AG04450 (cell line): Measurements from ENCODE around the gene SLC17A9. TPM values are rescaled to one million over a fixed set of nuclear protein-coding genes. Genes with fewer than 3 reads are reported as not detected.

ENCODE experiments used
- CTCF ChIA-PET: fragments of 300-600, 350-600 bp; formaldehyde crosslinking; extraction: SDS; loops from one replicate; lab custom pipeline; 2022; ENCODE audit warnings: antibody characterized with exemption, inconsistent platforms; lab: Charles Lee
- POLR2A ChIA-PET: fragments of 350-600 bp; formaldehyde crosslinking; extraction: SDS; loops from one replicate; lab custom pipeline; 2021; ENCODE audit warnings: antibody characterized with exemption, inconsistent platforms; lab: Yijun Ruan, JAX
- DNase-seq: peaks from one replicate; pipeline ENCODE4 v3.0.0-alpha.2; 2011; ENCODE audit warnings: low read depth, low spot score
- H3K27ac ChIP-seq: one replicate; pipeline ENCODE4 v1.5.1; 2012; ENCODE audit warnings: low read depth, low read length, control low read depth
- H3K27me3 ChIP-seq: one replicate; pipeline ENCODE4 v1.6.0; 2012; ENCODE audit warnings: low read length; ENCODE audit not compliant: control insufficient read depth, insufficient read depth
- H3K4me3 ChIP-seq: 2 replicates; pipeline ENCODE4 v1.5.1; 2011; ENCODE audit warnings: mild to moderate bottlenecking, low read depth, low read length, control low read depth
- H3K9me3 ChIP-seq: 2 replicates; pipeline ENCODE4 v1.5.1; 2012; ENCODE audit warnings: low read length; ENCODE audit not compliant: control insufficient read depth, insufficient read depth
- CTCF ChIP-seq: IDR thresholded peaks from 2 replicates; pipeline ENCODE4 v1.5.1; 2011; ENCODE audit warnings: low read depth, low read length, control low read depth, inconsistent platforms
- polyA plus RNA-seq: library from polyadenylated mRNA; depleted of rRNA; stranded (reverse); fragments of >200 nt; gene quantifications from 2 replicates; pipeline ENCODE4 v1.2.3, GENCODE V29; 2011

The SLC17A9 gene
- polyA plus RNA-seq, 1 experiment: 2.2 TPM

- CTCF ChIA-PET: no interaction called here
- POLR2A ChIA-PET: no interaction called here
- H3K27me3 ChIP-seq: peaks cover 45% of the 10 kb centered on the region
These were observed 39.4 kb downstream of the SLC17A9 start for GRCh38 chr20:62991863-62992262.

GRCh38 chr20:62993856-62994494 is 41.5 kb downstream of the SLC17A9 start:
- POLR2A ChIA-PET: no interaction called here
- Histone ChIP-seq H3K9me3 (no peaks in the 10 kb centered on the region), H3K4me3 (no peak overlapping the region), H3K27me3 (peaks cover 52% of the 10 kb centered on the region), H3K27ac (no peak overlapping the region)
- CTCF ChIA-PET: interaction anchor here (1.1 kb wide), 1 partner anchor 21 kb away, joined by 3 read pairs; no protein-coding TSS in a partner anchor
- TF ChIP-seq CTCF: no peak
- no peak for DNase-seq

More at GRCh38 chr20:62991863-62992262, 39.4 kb downstream of the SLC17A9 start:
- no peak overlapping the region for H3K27ac ChIP-seq
- H3K9me3 ChIP-seq: no peaks in the 10 kb centered on the region
- H3K4me3 ChIP-seq: no peak overlapping the region
- no peak for TF ChIP-seq CTCF
- DNase-seq: no peak

- POLR2A ChIA-PET: no interaction called here
- DNase-seq: no peak
- TF ChIP-seq CTCF: no peak
- H3K4me3 ChIP-seq: no peak overlapping the region
- CTCF ChIA-PET: interaction anchor here (1.1 kb wide), 1 partner anchor 22 kb away, joined by 3 read pairs; no protein-coding TSS in a partner anchor
- no peak overlapping the region for H3K27ac ChIP-seq
- H3K9me3 ChIP-seq: no peaks in the 10 kb centered on the region; the same call in 1 of the 2 replicates
- H3K27me3 ChIP-seq: peaks cover 59% of the 10 kb centered on the region
These were observed 42.4 kb downstream of the SLC17A9 start for GRCh38 chr20:62994869-62995281.

DNA sequence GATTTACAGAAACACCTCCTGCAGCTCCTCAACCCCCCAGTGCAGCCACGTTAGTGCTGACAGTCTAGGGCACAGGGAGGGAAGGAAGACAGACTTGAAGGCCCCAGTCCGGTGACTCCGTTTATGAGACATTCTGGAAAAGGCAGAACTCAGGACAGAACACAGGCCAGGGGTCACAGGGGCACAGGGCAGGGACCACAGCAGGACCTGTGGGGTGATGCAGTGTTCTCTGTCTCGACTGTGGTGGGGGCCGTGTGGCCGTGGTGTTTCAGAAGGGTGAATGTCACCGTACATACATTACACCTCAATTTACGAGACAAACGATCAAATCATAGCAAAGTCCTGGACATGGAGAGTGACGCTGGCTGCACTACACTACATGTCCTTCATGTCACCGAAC is 43.0 kb downstream of the SLC17A9 start:
- no peak overlapping the region for H3K4me3 ChIP-seq
- TF ChIP-seq CTCF: no peak
- H3K27me3 ChIP-seq: peaks cover 62% of the 10 kb centered on the region
- no peak for DNase-seq
- no peak overlapping the region for H3K27ac ChIP-seq
- no peaks in the 10 kb centered on the region; the same call in 1 of the 2 replicates for H3K9me3 ChIP-seq
- ChIA-PET POLR2A (no interaction called here), CTCF (interaction anchor here (1.1 kb wide), 1 partner anchor 23 kb away, joined by 3 read pairs; no protein-coding TSS in a partner anchor)

DNA sequence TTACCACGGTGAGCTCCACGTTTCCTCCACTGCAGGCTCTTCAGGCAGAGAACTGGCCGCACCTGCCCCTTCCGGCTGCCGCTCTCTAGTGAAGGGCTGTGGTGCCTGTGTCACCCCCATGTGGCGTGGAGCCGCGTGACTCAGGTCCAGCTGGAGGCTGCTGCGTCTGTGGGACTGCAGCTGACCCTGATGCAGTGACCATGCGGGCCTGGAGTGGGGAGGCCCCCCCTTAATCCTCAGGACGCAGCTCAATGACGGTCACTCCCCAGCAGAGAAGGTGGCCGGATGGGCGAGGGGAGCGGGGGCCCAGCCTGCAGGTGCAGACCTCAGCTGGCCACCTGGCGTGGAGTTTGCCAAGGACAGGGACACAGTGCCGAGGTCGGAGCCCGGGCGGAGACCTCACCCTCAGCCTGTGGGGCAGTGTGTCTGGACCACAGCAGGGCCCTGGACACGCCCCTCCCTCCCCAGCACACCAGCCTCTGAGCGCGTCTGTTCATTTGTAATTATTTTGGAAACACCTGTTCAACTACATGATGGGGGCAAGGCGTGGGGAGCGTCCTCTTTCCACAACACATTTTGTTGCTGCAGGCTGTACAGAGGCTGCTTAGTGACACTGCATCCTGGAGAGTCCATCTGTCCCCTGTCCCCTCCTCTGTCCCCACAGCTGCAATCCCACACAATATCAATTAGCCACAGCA is 43.5 kb downstream of the SLC17A9 start:
- H3K9me3 ChIP-seq: no peaks in the 10 kb centered on the region; the same call in 1 of the 2 replicates
- no peak overlapping the region for H3K27ac ChIP-seq
- no peak overlapping the region for H3K4me3 ChIP-seq
- ChIA-PET POLR2A (no interaction called here), CTCF (no interaction called here)
- TF ChIP-seq CTCF: no peak
- H3K27me3 ChIP-seq: peaks cover 63% of the 10 kb centered on the region
- DNase-seq: no peak
